Glutamatergic neuron (in vitro differentiated cells): Measurements from ENCODE around the gene ENPP5. TPM values are rescaled to one million over a fixed set of nuclear protein-coding genes. Genes with fewer than 3 reads are reported as not detected.
"Not testable (repeated sequence)": the region's sequence is repeated elsewhere in the genome, so short reads cannot be mapped to it uniquely, and the experiment has no call there.

Experiments
- DNase-seq: peaks from one replicate; pipeline ENCODE4 v3.0.0; 2022
- H3K27ac Mint-ChIP-seq: one replicate; pipeline ENCODE4 v1.8.0; 2020; ENCODE audit warnings: mild to moderate bottlenecking, mixed read lengths, inconsistent platforms; ENCODE audit not compliant: unreplicated experiment
- H3K27me3 Mint-ChIP-seq: one replicate; pipeline ENCODE4 v1.8.0; 2020; ENCODE audit warnings: mild to moderate bottlenecking, moderate library complexity, mixed read lengths, inconsistent platforms; ENCODE audit not compliant: unreplicated experiment
- H3K36me3 Mint-ChIP-seq: one replicate; pipeline ENCODE4 v1.8.0; 2020; ENCODE audit warnings: mild to moderate bottlenecking, mixed read lengths, inconsistent platforms; ENCODE audit not compliant: unreplicated experiment
- H3K4me1 Mint-ChIP-seq: one replicate; pipeline ENCODE4 v1.8.0; 2020; ENCODE audit warnings: mild to moderate bottlenecking, low read depth, mixed read lengths, inconsistent platforms; ENCODE audit not compliant: unreplicated experiment
- H3K4me3 Mint-ChIP-seq: one replicate; pipeline ENCODE4 v1.8.0; 2020; ENCODE audit warnings: mild to moderate bottlenecking, mixed read lengths, inconsistent platforms; ENCODE audit not compliant: unreplicated experiment
- H3K9me3 Mint-ChIP-seq: one replicate; pipeline ENCODE4 v1.8.0; 2020; ENCODE audit warnings: mild to moderate bottlenecking, moderate library complexity, mixed read lengths, inconsistent platforms; ENCODE audit not compliant: unreplicated experiment
- CTCF ChIP-seq: fragments of 200-600 bp; sonication (generic); IDR thresholded peaks from one replicate; pipeline ENCODE4 v1.5.0; 2021; ENCODE audit not compliant: partially characterized antibody, unreplicated experiment
- total RNA-seq: library from RNA; stranded (reverse); fragmentation: NEBNext Ultra II Directional; extraction: Animal tissue kit (Norgen Biotek cat#: 25700); gene quantifications from one replicate; pipeline ENCODE4 v1.2.1, GENCODE V29; 2021; ENCODE audit not compliant: unreplicated experiment

The ENPP5 gene
- total RNA-seq, 1 donor from 2014 or later, result 1.2 TPM

GRCh38 chr6:46129629-46130511 lies 40.9 kb downstream of the ENPP5 start, which contains the start of gene ENPP4:
Gene ENPP4, plus strand, starts transcription at chr6:46129989. Its CDS starts 9,595 bp downstream, at chr6:46139584.
- Mint-ChIP-seq H3K27ac (no peak within 1 kb of the TSS), H3K9me3 (no peaks in the 10 kb centered on the region), H3K4me1 (no peaks in the 10 kb centered on the region)

GRCh38 chr6:46129291-46129628 lies 41.5 kb downstream of the ENPP5 start:
- TF ChIP-seq CTCF, result no peak
- H3K9me3 Mint-ChIP-seq, result no peaks in the 10 kb centered on the region
- DNase-seq, result no peak
- no peak overlapping the region for H3K27ac Mint-ChIP-seq
- H3K36me3 Mint-ChIP-seq, result no peaks in the 10 kb centered on the region
- H3K4me3 Mint-ChIP-seq, result peak overlapping the region; percentile 95
- no peaks in the 10 kb centered on the region for H3K27me3 Mint-ChIP-seq
- no peaks in the 10 kb centered on the region for H3K4me1 Mint-ChIP-seq

More at GRCh38 chr6:46129629-46130511, 40.9 kb downstream of the ENPP5 start, which contains the start of gene ENPP4:
- DNase-seq, result peak; percentile 83
- no peaks in the 10 kb centered on the region for H3K27me3 Mint-ChIP-seq
- TF ChIP-seq CTCF, result no peak
- H3K4me3 Mint-ChIP-seq, result peak within 1 kb of the TSS; percentile 95
- no peaks in the 10 kb centered on the region for H3K36me3 Mint-ChIP-seq

- Mint-ChIP-seq H3K4me1 (no peaks in the 10 kb centered on the region), H3K9me3 (no peaks in the 10 kb centered on the region), H3K36me3 (no peaks in the 10 kb centered on the region), H3K27ac (no peak overlapping the region), H3K27me3 (no peaks in the 10 kb centered on the region), H3K4me3 (no peak overlapping the region)
- no peak for DNase-seq
- no peak for TF ChIP-seq CTCF
Observed at GRCh38 chr6:46128476-46128875, 42.3 kb downstream of the ENPP5 start.

- DNase-seq, H3K4me1 Mint-ChIP-seq, H3K27me3 Mint-ChIP-seq, H3K36me3 Mint-ChIP-seq, H3K9me3 Mint-ChIP-seq, H3K27ac Mint-ChIP-seq, H3K4me3 Mint-ChIP-seq: not testable (repeated sequence)
Observed at GRCh38 chr6:46119679-46120078, 51.1 kb downstream of the ENPP5 start.

- no peak overlapping the region for H3K4me3 Mint-ChIP-seq
Observed at GRCh38 chr6:46118836-46119235, 51.9 kb downstream of the ENPP5 start.

More at GRCh38 chr6:46118836-46119235, 51.9 kb downstream of the ENPP5 start:
- Mint-ChIP-seq H3K4me1 (no peaks in the 10 kb centered on the region), H3K27ac (no peak overlapping the region), H3K9me3 (no peaks in the 10 kb centered on the region), H3K27me3 (peaks cover 2% of the 10 kb centered on the region), H3K36me3 (no peaks in the 10 kb centered on the region)
- no peak for TF ChIP-seq CTCF
- DNase-seq, result no peak
